ENCODE results near the gene DNAJC17.

DNAJC17 gene

GRCh38 chr15:40829115-40829514 is 21.8 kb upstream of the DNAJC17 start:
- no peak for DNase-seq

GRCh38 chr15:40828447-40829036 is 21.3 kb upstream of the DNAJC17 start, which contains the start of gene PPP1R14D:
PPP1R14D (minus strand) TSS chr15:40828708; CDS start chr15:40828641, 67 bp downstream.
- no peak for DNase-seq

- DNase-seq, result no peak
Observed at GRCh38 chr15:40826423-40827075, 19.3 kb upstream of the DNAJC17 start.

- no peak for DNase-seq
Observed at GRCh38 chr15:40825661-40826422, 18.6 kb upstream of the DNAJC17 start.

- DNase-seq, result peak; percentile 55
Observed at GRCh38 chr15:40823572-40824343, 16.5 kb upstream of the DNAJC17 start.

- DNase-seq, result no peak
Observed at GRCh38 chr15:40821195-40821594, 13.9 kb upstream of the DNAJC17 start.

- DNase-seq, result no peak
Observed at GRCh38 chr15:40819048-40819447, 11.8 kb upstream of the DNAJC17 start.

GRCh38 chr15:40815042-40815698 is 7.9 kb upstream of the DNAJC17 start:
- DNase-seq, result no peak

GRCh38 chr15:40812721-40813425 is 5.6 kb upstream of the DNAJC17 start:
- no peak for DNase-seq

GRCh38 chr15:40808861-40809450 is 1.7 kb upstream of the DNAJC17 start:
- no peak for DNase-seq

- no peak for DNase-seq
Observed at GRCh38 chr15:40807888-40808461, 702 bp upstream of the DNAJC17 start.

GRCh38 chr15:40806672-40807027 is 623 bp downstream of the DNAJC17 start:
- DNase-seq, result no peak

- DNase-seq, result no peak
Observed at GRCh38 chr15:40803688-40804087, 3.6 kb downstream of the DNAJC17 start.

GRCh38 chr15:40803076-40803475 is 4.2 kb downstream of the DNAJC17 start:
- no peak for DNase-seq

- no peak for DNase-seq
Observed at GRCh38 chr15:40799523-40799922, 7.8 kb downstream of the DNAJC17 start.

- DNase-seq, result no peak
Observed at GRCh38 chr15:40796512-40796911, 10.8 kb downstream of the DNAJC17 start.

- no peak for DNase-seq
Observed at GRCh38 chr15:40796041-40796440, 11.2 kb downstream of the DNAJC17 start.

GRCh38 chr15:40793216-40793989 is 13.9 kb downstream of the DNAJC17 start:
- peak; percentile 36 for DNase-seq

- no peak for DNase-seq
Observed at GRCh38 chr15:40792394-40792793, 14.9 kb downstream of the DNAJC17 start.

GRCh38 chr15:40790718-40791117 is 16.6 kb downstream of the DNAJC17 start:
- no peak for DNase-seq

- no peak for DNase-seq
Observed at GRCh38 chr15:40789999-40790398, 17.3 kb downstream of the DNAJC17 start.
